Measurements from ENCODE around the gene ACTR1A. TPM values are rescaled to one million over a fixed set of nuclear protein-coding genes. Genes with fewer than 3 reads are reported as not detected.

ACTR1A gene
- total RNA-seq, 1 experiment from 2014 or later: 147 TPM

DNA sequence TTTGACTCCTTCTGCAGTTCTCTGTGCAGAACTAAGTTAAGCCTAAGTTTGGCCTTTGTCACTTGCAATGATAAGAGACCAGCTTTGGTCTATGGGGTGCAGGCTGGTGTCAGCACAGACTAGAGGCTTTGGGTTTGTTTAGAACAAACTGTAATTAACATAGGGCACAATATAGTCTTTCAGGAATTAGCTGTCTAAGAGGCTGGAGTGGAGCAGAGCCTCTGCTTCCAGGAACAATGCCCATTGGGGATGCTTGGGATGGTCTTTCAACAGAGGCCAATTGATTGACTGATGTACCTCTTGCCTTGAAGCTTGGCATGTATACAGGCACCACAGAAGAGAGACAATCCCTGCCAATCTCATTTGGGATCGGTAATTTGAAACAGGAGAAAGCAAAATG lies 6.0 kb upstream of the ACTR1A start:
- ChIA-PET CTCF (interaction anchor here (3.0 kb wide), 1 partner anchor 75 kb away, joined by 10 read pairs; no protein-coding TSS in a partner anchor), POLR2A (no interaction called here)
- ATAC-seq: no peak
- Histone ChIP-seq H3K36me3 (ENCODE audit: control insufficient read depth, insufficient read depth, low read length) (peaks cover 10% of the 10 kb centered on the region; the same call in 1 of the 2 replicates), H3K27me3 (ENCODE audit: control insufficient read depth, insufficient read depth, low read length) (no peaks in the 10 kb centered on the region), H3K4me1 (ENCODE audit: control insufficient read depth, insufficient read depth, low read length) (peaks cover 8% of the 10 kb centered on the region; the same call in 1 of the 2 replicates), H3K27ac (ENCODE audit: low read length) (no peak overlapping the region), H3K4me3 (ENCODE audit: low read depth in 2 of 2, low read length in 2 of 2) (no peak overlapping the region), H3K9me3 (ENCODE audit: control insufficient read depth, insufficient read depth, low read depth, low read length) (no peaks in the 10 kb centered on the region)
- DNase-seq (ENCODE audit: low read depth, low spot score): no peak
- TF ChIP-seq SIN3A (IDR thresholded peaks at IDR 0.05; ENCODE audit: borderline replicate concordance, insufficient read depth, low read depth, low read length) (no peak), TCF7L2 (IDR thresholded peaks at IDR 0.05; ENCODE audit: low read depth, low read length) (no peak), POLR2AphosphoS5 (IDR thresholded peaks at IDR 0.05; ENCODE audit: low read depth, low read length) (no peak)
- TF ChIP-seq, protein P1, sequence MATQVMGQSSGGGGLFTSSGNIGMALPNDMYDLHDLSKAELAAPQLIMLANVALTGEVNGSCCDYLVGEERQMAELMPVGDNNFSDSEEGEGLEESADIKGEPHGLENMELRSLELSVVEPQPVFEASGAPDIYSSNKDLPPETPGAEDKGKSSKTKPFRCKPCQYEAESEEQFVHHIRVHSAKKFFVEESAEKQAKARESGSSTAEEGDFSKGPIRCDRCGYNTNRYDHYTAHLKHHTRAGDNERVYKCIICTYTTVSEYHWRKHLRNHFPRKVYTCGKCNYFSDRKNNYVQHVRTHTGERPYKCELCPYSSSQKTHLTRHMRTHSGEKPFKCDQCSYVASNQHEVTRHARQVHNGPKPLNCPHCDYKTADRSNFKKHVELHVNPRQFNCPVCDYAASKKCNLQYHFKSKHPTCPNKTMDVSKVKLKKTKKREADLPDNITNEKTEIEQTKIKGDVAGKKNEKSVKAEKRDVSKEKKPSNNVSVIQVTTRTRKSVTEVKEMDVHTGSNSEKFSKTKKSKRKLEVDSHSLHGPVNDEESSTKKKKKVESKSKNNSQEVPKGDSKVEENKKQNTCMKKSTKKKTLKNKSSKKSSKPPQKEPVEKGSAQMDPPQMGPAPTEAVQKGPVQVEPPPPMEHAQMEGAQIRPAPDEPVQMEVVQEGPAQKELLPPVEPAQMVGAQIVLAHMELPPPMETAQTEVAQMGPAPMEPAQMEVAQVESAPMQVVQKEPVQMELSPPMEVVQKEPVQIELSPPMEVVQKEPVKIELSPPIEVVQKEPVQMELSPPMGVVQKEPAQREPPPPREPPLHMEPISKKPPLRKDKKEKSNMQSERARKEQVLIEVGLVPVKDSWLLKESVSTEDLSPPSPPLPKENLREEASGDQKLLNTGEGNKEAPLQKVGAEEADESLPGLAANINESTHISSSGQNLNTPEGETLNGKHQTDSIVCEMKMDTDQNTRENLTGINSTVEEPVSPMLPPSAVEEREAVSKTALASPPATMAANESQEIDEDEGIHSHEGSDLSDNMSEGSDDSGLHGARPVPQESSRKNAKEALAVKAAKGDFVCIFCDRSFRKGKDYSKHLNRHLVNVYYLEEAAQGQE (IDR thresholded peaks at IDR 0.05; ENCODE audit: insufficient read depth in 1 of 2, low read depth in 2 of 2, low read length in 1 of 2): no peak
- TF ChIP-seq, protein P2, sequence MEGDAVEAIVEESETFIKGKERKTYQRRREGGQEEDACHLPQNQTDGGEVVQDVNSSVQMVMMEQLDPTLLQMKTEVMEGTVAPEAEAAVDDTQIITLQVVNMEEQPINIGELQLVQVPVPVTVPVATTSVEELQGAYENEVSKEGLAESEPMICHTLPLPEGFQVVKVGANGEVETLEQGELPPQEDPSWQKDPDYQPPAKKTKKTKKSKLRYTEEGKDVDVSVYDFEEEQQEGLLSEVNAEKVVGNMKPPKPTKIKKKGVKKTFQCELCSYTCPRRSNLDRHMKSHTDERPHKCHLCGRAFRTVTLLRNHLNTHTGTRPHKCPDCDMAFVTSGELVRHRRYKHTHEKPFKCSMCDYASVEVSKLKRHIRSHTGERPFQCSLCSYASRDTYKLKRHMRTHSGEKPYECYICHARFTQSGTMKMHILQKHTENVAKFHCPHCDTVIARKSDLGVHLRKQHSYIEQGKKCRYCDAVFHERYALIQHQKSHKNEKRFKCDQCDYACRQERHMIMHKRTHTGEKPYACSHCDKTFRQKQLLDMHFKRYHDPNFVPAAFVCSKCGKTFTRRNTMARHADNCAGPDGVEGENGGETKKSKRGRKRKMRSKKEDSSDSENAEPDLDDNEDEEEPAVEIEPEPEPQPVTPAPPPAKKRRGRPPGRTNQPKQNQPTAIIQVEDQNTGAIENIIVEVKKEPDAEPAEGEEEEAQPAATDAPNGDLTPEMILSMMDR (IDR thresholded peaks at IDR 0.05): no peak
- in situ Hi-C loops (cut with HindIII; ENCODE audit: low pct_unique_long_range_greater_than_20kb, low sequenced_read_pairs) (loop anchor here (10.0 kb wide), 1 partner anchor 66 kb away; no protein-coding TSS in a partner anchor), intact Hi-C loops (cut with micrococcal nuclease; ENCODE audit: unreplicated experiment) (no loop called here)
- no TSS peak for BruUV-seq (replicated peaks)

DNA sequence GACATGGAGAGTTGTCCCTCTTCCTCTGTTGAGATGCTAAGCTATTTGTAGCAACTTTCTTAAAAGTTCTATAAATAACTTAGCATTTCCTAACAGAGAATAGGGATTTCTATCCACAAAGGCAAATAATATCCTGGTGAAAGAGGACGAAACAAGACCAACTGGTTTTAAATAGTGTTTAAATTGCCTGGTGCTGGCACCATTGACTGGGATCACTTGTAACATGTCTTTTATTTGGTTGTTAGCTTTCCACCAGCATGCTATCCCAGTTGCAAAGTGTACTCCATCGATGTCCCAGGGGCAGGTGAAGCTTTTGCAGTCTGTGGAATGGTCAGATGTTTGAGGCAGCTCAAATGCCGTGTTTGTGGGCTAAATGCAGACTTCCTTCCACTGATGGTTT lies 5.0 kb upstream of the ACTR1A start:
- Histone ChIP-seq H3K36me3 (ENCODE audit: control insufficient read depth, insufficient read depth, low read length) (peaks cover 10% of the 10 kb centered on the region; the same call in 1 of the 2 replicates), H3K4me3 (ENCODE audit: low read depth in 2 of 2, low read length in 2 of 2) (no peak overlapping the region), H3K4me1 (ENCODE audit: control insufficient read depth, insufficient read depth, low read length) (peaks cover 13% of the 10 kb centered on the region), H3K27me3 (ENCODE audit: control insufficient read depth, insufficient read depth, low read length) (no peaks in the 10 kb centered on the region), H3K27ac (ENCODE audit: low read length) (no peak overlapping the region), H3K9me3 (ENCODE audit: control insufficient read depth, insufficient read depth, low read depth, low read length) (no peaks in the 10 kb centered on the region)
- DNase-seq (ENCODE audit: low read depth, low spot score) (no peak), ATAC-seq (no peak)
- in situ Hi-C loops (cut with HindIII; ENCODE audit: low pct_unique_long_range_greater_than_20kb, low sequenced_read_pairs): loop anchor here (10.0 kb wide), 1 partner anchor 67 kb away; no protein-coding TSS in a partner anchor
- intact Hi-C loops (cut with micrococcal nuclease; ENCODE audit: unreplicated experiment): no loop called here
- CTCF ChIA-PET: interaction anchor here (3.0 kb wide), 1 partner anchor 76 kb away, joined by 10 read pairs; no protein-coding TSS in a partner anchor
- TF ChIP-seq, protein P2 (IDR thresholded peaks at IDR 0.05): no peak
- TF ChIP-seq SIN3A (IDR thresholded peaks at IDR 0.05; ENCODE audit: borderline replicate concordance, insufficient read depth, low read depth, low read length): no peak
- TF ChIP-seq, protein P1 (IDR thresholded peaks at IDR 0.05; ENCODE audit: insufficient read depth in 1 of 2, low read depth in 2 of 2, low read length in 1 of 2): no peak
- no peak for TF ChIP-seq POLR2AphosphoS5 (IDR thresholded peaks at IDR 0.05; ENCODE audit: low read depth, low read length)
- no peak for TF ChIP-seq TCF7L2 (IDR thresholded peaks at IDR 0.05; ENCODE audit: low read depth, low read length)
- no TSS peak for BruUV-seq (replicated peaks)
- POLR2A ChIA-PET: interaction anchor here (0.5 to 0.7 kb wide), 3 partner anchors 13 to 379 kb away, joined by 4 to 5 read pairs (median 4); no protein-coding TSS in a partner anchor

Measured in Panc1 (cell line).